ENCODE data around the gene ARHGAP8.

- TF ChIP-seq JUNB (IDR thresholded peaks at IDR 0.05; ENCODE audit: unreplicated experiment) (no peak), ETS1 (IDR thresholded peaks at IDR 0.05) (no peak), POLR2AphosphoS5 (IDR thresholded peaks at IDR 0.05; ENCODE audit: low read depth) (no peak), CTCF (conservative IDR thresholded peaks at IDR 0.05; ENCODE audit: low read depth in 2 of 2) (no peak), NANOG (IDR thresholded peaks at IDR 0.05; ENCODE audit: borderline replicate concordance) (no peak)
These were observed 126.9 kb downstream of the ARHGAP8 start for GRCh38 chr22:44879301-44879680.
